Measurements from ENCODE around the gene FCHO2. TPM values are rescaled to one million over a fixed set of nuclear protein-coding genes. Genes with fewer than 3 reads are reported as not detected.

FCHO2 gene
- total and polyA plus RNA-seq, 2 of the 8 experiments (the other 6 are each of a cell fraction or from before 2014, with no cell fraction given) = 4.3 to 15.7 TPM

GRCh38 chr5:73027361-73027760 is 71.5 kb downstream of the FCHO2 start:
- Histone ChIP-seq H3K23ac (ENCODE audit: insufficient read length) (no peak overlapping the region), H3K79me2 (ENCODE audit: control insufficient read depth in 1 of 2, insufficient read depth in 2 of 2, low read length in 2 of 2) (no peaks in the 10 kb centered on the region), H3K4me2 (ENCODE audit: insufficient read depth in 1 of 2, low read depth in 2 of 2, low read length in 2 of 2) (no peak overlapping the region), H3K27ac (ENCODE audit: low read depth, low read length) (no peak overlapping the region), H2BK20ac (ENCODE audit: low read length) (no peak overlapping the region), H3K9ac (replicated peaks in 1 of 4; ENCODE audit: extremely low read depth in 1 of 4, low read depth in 3 of 4, low read length in 3 of 4) (no peak overlapping the region), H4K5ac (ENCODE audit: insufficient read length, low read depth, low read length) (no peak overlapping the region), H3K14ac (ENCODE audit: insufficient read length) (no peak overlapping the region), H3K23me2 (ENCODE audit: low read depth, low read length) (no peaks in the 10 kb centered on the region), H2BK15ac (ENCODE audit: low read length) (no peak overlapping the region), H3K27me3 (replicated peaks in 1 of 4; ENCODE audit: control insufficient read depth in 3 of 4, extremely low read depth in 1 of 4, insufficient read depth in 3 of 4, low read length in 3 of 4) (no peaks in the 10 kb centered on the region), H3K79me1 (ENCODE audit: low read depth, low read length) (no peaks in the 10 kb centered on the region), H4K8ac (ENCODE audit: extremely low read depth, insufficient read depth, low read length) (no peak overlapping the region), H2AK5ac (ENCODE audit: low read depth, low read length) (no peak overlapping the region), H3K4ac (replicated peaks; ENCODE audit: insufficient read length, low read depth, low read length) (no peak overlapping the region), H2AFZ (ENCODE audit: low read length) (no peak overlapping the region), H4K20me1 (replicated peaks in 1 of 2; ENCODE audit: control insufficient read depth in 1 of 2, insufficient read depth in 2 of 2, low read length in 2 of 2) (no peaks in the 10 kb centered on the region), H3K4me1 (replicated peaks in 1 of 4; ENCODE audit: control insufficient read depth in 3 of 4, insufficient read depth in 4 of 4, low read length in 3 of 4) (peaks cover 0 to 8% (median 7%) of the 10 kb centered on the region in 4 experiments; a peak in 4 of 7 replicates), H3K4me3 (ENCODE audit: extremely low read depth in 1 of 4, insufficient read depth in 2 of 4, low read depth in 3 of 4, low read length in 4 of 4) (no peak overlapping the region), H3K9me3 (ENCODE audit: insufficient read depth in 2 of 2, low read depth in 1 of 2, low read length in 1 of 2) (no peaks in the 10 kb centered on the region), H2BK120ac (replicated peaks; ENCODE audit: low read depth, low read length) (no peak overlapping the region), H2BK5ac (ENCODE audit: low read depth, low read length) (no peak overlapping the region), H3K18ac (ENCODE audit: extremely low read depth, low read length) (no peak overlapping the region), H2BK12ac (ENCODE audit: low read depth, low read length) (no peak overlapping the region), H3K56ac (replicated peaks; ENCODE audit: insufficient read length, low read depth, low read length) (no peak overlapping the region), H3K36me3 (ENCODE audit: control insufficient read depth in 2 of 4, insufficient read depth in 4 of 4, low read length in 3 of 4) (no peaks in the 10 kb centered on the region), H4K91ac (replicated peaks; ENCODE audit: insufficient read length, low read length) (no peak overlapping the region)
- ChIA-PET POLR2A (ENCODE audit: partially characterized antibody) (no interaction called here), CTCF (ENCODE audit: partially characterized antibody) (no interaction called here)
- WGBS, 2 experiments (ENCODE audit: extremely low coverage in 1 of 2, insufficient coverage in 1 of 2, insufficient read length in 1 of 2, insufficient replicate concordance in 2 of 2, low coverage in 1 of 2, low lambda C conversion rate in 2 of 2, missing lambda C conversion rate in 1 of 2) = 88% methylated on average over 2 of the region's 2 CpGs; no CpG with 5 or more reads in 1 of the 2 experiments
- DNase-seq (ENCODE audit: low read depth in 1 of 2, low spot score in 2 of 2) (no peak), FAIRE-seq (no peak)
- TF ChIP-seq USF2 (IDR thresholded peaks at IDR 0.05; ENCODE audit: low read length) = no peak
- no peak for TF ChIP-seq KDM5A (IDR thresholded peaks at IDR 0.05; ENCODE audit: low read length)
- TF ChIP-seq SP4 (IDR thresholded peaks at IDR 0.05; ENCODE audit: low read length) = no peak
- TF ChIP-seq TAF1 (IDR thresholded peaks at IDR 0.05; ENCODE audit: low read depth, low read length) = no peak
- TF ChIP-seq TAF7 (optimal IDR thresholded peaks at IDR 0.05; ENCODE audit: borderline replicate concordance, low read depth, low read length) = no peak
- no peak for TF ChIP-seq FOSL1 (IDR thresholded peaks at IDR 0.05; ENCODE audit: insufficient read depth, low read depth, low read length)
- no peak for TF ChIP-seq SIN3A (conservative IDR thresholded peaks at IDR 0.05 in 1 of 2, IDR thresholded peaks at IDR 0.05 in 1 of 2; ENCODE audit: low read depth in 1 of 2, low read length in 2 of 2)
- no peak for TF ChIP-seq BACH1 (IDR thresholded peaks at IDR 0.05; ENCODE audit: low read length)
- no peak for TF ChIP-seq CHD2 (IDR thresholded peaks at IDR 0.05; ENCODE audit: low read length)
- TF ChIP-seq SAP30 (IDR thresholded peaks at IDR 0.05; ENCODE audit: insufficient read depth, insufficient replicate concordance, low read length) = no peak
- TF ChIP-seq ASH2L (IDR thresholded peaks at IDR 0.05; ENCODE audit: low read length) = no peak
- no peak for TF ChIP-seq NRF1 (IDR thresholded peaks at IDR 0.05; ENCODE audit: low read depth, low read length)
- TF ChIP-seq EP300 (IDR thresholded peaks at IDR 0.05; ENCODE audit: borderline replicate concordance in 1 of 2, low read depth in 2 of 2, low read length in 2 of 2) = no peak
- no peak for TF ChIP-seq GTF2F1 (IDR thresholded peaks at IDR 0.05; ENCODE audit: borderline replicate concordance, low read depth, low read length)
